Right lung (tissue), 5 donors: ENCODE measurements around the gene AKAP6. TPM values are rescaled to one million over a fixed set of nuclear protein-coding genes. Genes with fewer than 3 reads are reported as not detected.
A peak's percentile ranks its signal among the peaks of the same experiment; 100 is the strongest.
"Not testable (repeated sequence)": the region's sequence is repeated elsewhere in the genome, so short reads cannot be mapped to it uniquely, and the experiment has no call there.

Experiments
- DNase-seq, 2 donors: peaks; one replicate each; pipeline ENCODE4 v3.0.0-alpha.2; 2013
- polyA plus RNA-seq, 5 donors: library from polyadenylated mRNA; unstranded; fragments of 120-200 nt; gene quantifications; one replicate each; pipeline versions ENCODE4 v1.2.1 to v1.2.3, GENCODE V29; 2013; ENCODE audit warnings: inconsistent platforms in 1 of 5, low replicate concordance in 1 of 5; ENCODE audit not compliant: insufficient read length in 5 of 5, insufficient read depth in 1 of 5

AKAP6 gene
- polyA plus RNA-seq, 5 donors, result 3.3 to 6.4 (median 6.1) TPM

DNA sequence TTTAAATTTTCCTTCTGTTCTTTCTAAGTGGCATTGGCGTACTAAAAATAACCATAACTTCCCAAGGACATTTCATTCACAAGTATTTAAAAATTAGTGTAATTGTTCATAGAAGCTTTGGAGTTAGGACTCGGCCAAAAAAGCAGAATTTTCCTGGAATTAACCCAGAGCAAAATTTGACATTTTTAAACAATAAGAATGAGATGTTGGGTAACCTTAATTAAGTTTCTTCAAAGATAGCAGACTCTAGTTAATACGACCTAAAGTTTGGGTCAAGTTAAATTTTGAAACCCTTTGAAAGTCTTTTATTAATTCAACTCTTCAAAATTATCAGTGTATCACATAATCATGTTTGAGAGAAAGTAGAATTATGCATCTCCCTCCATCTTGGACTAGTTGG, 118.3 kb downstream of the AKAP6 start:
- DNase-seq, result peak; percentile 70 to 76

DNA sequence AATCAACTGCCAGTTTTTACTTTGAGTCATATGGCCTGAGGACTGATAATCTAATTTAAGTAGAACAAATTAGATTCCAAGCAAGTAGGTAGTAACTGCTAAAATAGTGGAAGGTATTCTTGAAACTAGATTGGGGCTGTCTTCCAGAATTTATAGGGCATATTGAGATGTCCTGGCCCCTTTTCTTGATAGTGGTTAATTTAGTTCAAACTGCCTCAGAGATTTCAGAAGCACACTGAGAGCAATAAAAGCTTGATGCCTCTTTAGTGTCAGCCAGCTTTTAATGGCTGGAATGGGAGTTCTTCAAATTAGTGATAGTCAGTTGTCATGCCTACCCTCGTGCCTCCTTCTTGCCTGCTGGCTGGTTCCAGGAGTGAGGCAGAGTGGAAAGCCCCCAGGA, 120.5 kb downstream of the AKAP6 start:
- no peak for DNase-seq

DNA sequence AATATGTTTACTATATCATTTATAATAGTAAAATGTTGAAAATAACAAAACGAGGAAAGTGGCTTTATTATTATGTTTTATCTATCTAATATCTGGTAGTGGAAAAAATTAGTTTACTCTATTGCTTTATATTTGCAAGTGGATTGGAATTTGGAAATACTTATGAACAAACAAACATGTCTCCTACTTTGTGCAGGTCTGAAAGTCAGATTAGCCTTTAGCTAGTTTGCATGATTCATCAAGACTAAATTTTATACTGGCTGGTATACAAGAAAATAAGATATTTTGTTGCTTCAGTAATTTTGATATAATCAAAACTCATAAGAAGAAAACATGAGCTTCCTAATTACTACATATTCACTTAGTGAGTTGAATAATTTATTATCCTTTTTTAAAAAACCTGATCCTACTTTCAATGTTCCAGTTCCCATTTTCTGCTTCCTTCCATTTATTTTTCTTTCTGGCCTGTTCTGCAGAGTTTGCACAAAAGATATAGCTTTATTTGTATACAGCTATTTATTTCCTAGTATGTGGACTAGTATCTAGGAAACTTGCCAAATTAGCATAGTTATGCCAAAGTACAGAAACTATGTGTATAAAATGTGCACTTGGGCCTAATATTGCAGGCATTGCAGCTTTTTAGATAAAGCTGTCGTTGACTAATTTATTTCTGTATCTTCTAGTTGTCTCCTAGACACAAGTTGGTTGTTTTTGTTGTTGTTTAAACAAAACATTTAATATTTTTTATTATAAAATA, 122.0 kb downstream of the AKAP6 start:
- DNase-seq, result peak; percentile 75 to 77

DNA sequence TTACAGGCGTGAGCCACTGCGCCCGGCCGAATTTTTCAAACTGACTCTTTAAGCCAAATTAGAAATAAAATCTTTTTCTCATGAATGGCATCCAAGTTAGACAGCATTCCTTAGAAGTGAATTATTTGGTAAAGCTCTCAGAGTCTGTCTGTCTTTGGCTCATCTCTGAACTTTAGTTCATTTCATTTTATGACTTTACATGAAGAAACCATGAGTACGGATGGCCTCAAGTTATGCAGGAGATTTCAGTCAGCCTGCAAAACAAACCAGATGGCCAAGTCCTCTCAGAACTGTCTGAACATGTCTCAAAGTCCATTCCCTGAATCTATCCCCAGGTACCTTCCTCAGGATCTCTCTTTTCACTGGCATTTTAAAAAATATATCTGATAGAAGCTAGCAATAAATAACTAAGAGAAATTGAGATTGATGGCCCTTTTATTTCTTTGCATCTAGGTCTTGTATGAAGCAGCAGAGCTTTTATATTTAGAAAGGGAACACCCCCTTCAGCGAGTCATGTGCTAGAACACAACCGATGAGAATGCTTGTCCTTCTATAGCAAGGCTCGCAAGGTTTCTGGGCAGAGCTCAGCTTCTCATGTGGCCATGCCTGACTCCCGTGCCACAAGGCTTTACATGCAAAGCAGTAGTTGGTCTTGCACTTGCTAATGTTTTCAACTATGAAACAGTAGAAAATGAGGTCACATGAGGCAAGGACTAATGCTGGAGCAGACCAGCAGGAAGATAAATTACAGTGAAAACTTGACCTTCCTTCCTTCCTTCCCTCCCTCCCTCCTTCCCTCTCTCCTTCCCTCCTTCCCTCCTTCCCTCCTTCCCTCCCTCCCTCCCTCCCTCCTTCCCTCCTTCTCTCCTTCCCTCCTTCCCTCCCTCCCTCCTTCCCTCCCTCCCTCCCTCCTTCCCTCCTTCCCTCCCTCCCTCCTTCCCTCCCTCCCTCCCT, 125.0 kb downstream of the AKAP6 start:
- no peak for DNase-seq

DNA sequence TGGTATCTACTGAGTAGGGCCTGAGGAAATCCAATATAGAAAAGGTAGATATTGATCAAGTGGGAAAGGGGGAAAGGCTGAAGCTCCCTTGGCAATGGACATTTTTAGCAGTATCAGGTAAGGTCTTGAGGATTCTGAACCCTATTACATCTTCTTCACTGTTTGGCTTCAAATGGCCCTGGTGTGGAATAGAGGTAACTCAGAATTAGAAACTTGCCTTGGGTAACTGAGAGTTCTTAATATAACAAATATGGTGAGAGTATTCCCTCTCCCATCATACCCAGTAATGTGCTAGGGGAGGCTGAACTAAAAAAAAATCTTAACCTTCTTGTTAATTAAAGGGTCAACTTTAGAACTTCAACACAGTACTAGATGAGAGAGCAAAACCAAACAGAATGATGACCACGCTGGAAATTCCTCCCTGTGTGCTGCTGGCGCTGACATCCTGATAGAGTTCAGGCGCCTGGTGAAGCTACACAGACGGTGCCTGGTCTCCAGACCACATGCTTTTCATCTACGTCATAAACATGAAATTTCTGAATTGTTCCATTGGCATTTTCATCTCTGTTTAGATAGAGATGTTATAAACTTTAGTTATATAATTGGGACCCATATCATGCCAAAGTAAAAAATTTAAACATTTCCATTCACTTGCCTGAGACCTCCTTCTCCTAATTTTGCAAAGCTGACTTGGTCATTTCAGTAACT, 128.3 kb downstream of the AKAP6 start:
- peak; percentile 62 to 84 for DNase-seq

DNA sequence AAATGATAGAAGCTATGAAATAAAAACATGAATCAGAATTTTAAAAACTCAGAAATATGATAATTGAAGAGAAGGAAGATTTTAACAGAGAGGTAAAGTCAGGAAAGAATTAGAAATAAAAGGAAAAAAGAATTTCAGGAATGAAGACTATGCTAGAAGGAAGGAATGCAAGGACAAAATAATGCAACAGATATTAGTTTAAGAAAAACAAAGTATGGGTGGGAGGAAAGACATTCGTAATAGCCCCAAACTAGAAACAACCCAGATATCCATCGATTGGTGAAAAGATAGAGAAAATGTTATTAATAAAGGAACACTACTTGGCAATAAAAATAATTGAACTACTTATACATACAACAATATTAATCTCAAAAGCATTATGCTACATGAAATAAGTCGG, 129.6 kb downstream of the AKAP6 start:
- no peak for DNase-seq

DNA sequence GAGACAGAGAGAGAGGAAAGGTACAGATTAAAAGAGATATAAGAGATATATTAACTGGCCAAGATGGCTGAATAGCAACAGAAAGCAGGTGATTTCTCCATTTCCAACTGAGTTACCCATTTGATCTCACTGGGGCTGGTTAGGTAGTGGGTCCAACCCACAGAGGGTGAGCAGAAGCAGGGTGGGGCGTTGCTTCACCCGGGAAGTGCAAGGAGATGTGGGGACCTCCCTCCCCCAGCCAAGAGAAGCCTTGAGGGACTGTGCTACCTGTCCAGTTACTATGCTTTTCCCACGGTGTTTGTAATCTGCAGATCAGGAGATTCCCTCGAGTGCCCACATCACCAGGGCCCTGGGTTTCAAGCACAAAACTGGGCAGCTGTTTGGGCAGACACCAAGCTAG, 131.2 kb downstream of the AKAP6 start:
- no peak for DNase-seq

DNA sequence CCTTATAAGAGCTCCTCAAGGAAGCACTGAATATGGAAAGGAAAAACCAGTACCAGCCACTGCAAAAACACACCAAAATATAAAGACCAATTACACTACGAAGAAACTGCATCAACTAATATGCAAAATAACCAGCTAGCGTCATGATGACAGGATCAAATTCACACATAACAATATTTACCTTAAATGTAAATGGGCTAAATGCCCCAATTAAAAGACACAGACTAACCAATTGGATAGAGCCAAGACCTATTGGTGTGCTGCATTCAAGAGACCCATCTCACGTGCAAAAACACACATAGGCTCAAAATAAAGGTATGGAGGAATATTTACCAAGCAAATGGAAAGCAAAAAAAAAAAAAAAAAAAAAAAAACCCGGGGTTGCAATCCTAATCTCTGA, 133.5 kb downstream of the AKAP6 start:
- DNase-seq, result not testable (repeated sequence)

DNA sequence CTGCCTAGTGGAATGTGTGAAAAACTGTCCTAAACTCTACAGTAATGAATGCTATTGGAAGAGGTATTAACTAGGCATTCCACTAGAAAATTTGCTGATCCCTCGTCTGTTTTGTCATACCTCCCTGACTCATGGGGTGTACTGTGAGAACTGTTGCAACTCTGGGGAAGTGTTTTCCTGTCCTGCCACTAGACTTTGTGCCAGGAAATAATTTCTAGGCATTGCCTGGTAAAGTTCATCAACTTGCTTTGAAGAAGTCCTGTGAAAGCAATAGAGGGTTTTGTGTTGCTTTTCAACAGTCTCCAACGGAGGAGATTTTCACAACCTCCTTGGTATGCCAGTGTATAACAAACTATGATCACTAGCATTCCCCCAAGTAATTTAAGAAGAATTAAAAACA, 139.9 kb downstream of the AKAP6 start:
- DNase-seq, result peak in 1 of 2 donors; percentile 41

DNA sequence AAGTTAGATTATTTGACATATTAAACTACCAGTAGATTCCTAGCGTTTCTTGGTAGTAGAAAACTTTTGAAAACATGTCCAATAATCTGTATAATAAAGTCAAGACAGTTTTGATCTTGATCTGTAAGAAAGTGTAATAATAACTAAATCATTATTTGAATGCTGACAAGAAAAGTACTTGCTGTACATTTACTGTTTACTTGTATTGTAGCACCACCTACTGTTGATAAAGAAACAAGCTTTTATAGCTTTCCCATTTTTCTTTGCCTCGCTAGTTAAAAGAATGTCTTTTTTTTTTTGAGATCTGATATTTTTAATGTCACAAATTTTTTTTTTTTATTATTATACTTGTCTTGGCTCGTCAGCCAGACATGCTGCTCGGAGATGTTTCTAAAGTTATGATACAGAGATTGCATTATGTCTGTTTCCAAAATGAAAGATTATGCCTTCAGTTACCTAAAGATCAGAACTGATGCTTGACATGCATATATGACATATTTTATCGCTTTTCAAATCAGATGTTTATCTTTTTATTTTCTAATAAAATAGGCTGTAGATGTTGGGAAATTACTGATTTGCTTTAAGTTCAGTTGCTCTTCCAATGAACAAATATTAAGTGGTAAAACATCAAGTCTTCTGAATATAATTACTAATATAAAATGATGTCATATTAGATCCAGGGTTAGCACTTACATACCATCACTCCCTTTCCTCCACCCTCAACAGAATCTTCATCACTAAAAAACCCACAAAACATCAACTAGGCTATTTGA, 140.5 kb downstream of the AKAP6 start:
- peak; percentile 37 to 42 for DNase-seq

DNA sequence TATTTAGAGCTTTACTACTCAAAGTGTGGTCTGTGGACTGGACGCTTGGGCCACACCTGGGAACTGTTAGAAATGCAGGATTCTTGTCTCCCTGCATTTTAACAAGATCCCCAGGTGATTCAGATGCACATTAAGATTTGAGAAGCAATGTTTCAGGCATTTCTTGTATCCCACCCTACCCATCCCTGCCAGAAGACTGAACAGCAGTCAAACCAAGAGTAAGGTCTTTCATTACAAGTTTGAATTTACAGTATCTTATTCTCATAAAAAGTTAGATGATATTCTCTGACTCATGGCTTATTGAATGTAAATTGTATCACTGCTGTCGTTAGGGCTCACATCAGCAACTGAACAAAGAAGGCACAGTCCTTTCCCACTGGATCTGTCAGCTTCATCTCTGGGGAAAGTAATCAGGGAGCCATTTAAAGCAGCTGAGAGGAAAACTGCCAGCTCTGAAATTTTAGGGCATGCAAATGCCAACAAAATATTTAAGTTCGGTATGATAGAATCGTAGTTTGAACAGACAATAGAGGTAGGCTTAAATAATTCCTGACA, 141.1 kb downstream of the AKAP6 start:
- DNase-seq, result no peak

DNA sequence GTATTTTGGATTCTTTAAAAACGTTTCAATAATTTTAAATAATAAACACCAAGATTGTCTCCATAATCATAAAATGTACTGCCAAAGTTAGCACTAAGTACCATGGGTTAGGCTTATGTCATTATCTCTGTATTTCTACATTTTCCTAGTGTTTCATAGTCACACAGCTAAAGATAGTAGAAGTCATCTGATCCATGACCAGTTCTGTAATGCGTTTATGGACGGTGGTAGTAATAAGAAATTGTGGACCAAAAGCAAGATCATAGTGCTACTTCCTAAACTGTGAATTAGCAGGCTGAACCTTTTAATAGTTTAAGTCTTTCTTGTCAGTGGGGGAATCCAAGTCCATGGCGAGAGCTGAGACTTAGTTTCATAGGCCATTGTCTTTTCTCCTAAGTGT, 142.1 kb downstream of the AKAP6 start:
- DNase-seq, result no peak

DNA sequence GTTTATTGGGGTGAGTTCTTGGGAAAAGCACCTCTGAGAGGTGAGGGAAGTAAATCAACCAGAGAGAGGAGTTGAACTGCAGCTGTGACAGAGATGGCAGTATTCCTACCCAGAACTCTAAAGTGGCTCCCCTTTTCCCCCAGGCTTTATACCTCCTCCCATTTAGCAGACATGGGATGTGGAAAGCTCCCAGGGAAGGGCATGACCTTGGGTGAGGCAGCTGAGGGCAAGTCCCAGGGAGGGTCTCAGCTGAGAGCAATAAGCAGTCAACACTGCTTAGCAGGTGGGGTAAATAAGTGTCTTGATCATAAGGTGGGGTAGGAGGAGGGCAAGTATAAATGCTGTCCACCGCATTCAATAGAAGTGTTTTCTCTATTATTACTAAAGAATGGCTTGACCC, 143.0 kb downstream of the AKAP6 start:
- no peak for DNase-seq

DNA sequence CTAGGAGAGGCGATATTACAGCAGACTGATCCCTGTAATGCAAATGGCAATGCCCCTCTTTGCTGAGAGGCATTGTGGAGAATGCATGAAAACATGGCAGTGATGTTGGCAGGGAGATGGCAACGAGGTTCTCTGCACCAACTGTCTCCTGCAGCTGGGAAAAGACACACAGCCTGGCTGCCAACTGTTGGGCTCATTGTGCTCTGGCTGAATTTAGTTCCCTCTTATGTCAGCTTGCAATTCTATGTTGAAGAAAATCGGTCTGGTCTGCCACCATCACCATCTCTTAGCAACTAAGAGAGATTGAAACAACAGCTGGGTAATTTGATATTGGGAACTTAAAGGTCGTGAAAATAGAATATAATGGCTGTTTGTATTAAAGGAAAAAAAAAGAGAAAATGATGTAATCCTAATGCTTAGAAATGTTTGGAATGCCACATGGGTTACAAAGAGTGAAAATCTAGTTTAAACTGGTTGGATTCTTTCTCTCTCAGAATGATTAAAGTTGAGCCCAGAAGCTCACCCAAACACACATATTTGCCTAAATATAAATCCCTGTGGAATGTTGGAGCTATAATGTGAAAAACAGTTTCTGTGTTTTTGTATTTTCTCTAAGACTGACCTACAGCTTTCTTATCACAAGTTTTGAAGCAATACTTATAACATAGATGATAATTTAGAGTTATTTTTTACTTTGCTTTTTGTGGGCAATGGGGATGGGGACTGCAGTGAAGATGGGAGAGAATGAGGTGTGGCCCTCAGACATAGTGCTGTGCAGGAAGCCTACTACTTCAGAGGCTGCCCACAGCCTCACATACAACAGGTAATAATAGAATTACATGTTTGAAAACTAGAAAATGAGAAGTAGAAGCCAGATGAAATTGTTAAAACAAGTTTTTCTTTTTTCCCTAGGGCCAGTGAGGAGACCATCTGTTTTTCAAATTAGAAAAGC, 143.7 kb downstream of the AKAP6 start:
- peak; percentile 45 to 60 for DNase-seq

DNA sequence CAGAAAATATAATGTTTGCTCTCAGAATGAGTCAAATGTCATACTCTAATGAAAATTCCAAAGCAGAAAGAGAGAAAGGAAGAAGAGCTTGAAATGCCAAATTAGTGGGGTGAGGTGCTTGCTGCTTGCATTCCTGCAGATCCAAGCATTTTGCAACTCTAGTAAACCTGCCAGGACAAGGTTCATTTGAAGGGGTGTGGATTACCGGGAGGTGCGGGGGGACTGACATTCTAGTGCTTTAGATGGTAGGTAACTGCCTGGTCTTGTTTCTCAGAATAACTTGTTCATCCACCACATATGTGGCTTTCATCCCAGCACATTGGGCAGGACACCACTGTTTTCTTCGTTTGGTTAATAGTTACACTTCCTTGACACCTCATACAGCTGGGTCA, 144.4 kb downstream of the AKAP6 start:
- peak; percentile 38 to 56 for DNase-seq

DNA sequence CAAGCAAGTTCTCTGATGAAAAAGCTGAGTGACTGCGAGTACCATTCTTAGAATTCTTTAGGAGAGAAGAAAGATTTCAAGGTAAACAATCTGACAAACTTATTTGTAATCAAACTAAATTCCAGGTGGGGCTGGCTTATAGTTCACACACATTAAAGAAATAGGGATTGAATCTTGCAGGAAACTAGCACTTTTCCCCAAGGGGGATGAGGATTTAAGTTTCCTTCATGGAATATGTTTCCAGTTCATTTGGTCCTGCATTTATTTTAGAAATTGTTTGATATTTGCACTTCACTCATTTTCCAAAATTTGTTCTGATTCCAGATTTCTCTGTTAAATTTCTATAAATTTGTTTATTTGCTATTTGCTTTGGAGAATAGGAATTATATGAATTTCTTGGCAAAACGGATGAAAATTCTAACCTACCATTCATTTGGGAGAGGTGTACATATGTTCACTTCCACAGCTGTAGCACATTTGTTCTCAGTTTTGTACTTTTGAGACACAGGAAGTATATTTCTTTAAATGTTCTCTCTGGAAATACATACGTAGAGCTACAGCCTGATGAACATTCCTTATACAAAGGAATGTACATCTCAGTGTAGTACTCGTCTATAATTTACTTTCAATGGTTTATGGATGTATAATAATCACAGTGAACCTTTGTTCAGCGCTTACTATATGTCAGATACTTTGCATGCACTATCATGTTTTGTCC, 145.5 kb downstream of the AKAP6 start:
- no peak for DNase-seq

DNA sequence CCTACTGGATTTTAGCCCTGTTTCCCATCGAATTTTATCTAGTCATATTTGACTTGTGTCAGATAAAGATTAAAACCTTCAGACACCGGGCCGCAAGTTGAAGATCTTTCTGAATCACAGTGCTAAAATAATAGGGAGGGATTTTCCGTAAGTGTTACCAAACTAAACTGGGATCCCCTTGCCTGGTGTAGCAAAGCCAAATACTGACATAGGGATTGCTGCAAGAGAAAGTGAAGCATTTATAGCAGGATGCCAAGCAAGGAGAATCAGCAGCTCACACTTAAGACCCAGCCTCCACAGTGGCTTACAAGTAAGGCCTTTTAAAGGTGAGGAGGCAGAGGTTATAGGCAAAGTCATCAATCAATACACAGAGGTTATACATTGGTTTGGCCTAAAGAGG, 147.4 kb downstream of the AKAP6 start:
- no peak for DNase-seq

DNA sequence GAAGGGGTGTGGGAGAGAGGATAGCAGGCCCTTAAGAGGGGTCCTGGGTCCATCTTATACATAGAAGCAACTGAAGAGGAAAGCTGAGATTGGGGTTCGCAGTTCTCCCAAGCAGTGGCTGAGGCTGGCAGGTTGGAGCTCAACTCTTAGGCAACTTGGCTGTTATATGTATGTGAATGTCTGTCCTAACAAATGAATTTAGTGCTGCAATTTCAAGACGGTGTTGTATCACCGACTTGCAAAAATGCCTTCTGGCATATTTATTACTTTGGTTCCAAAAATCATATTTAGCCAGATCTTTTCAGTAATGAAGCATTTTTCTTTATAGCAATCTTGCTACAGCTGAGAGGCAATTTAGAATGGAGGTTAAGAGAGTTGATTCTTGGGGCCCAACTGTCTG, 148.3 kb downstream of the AKAP6 start:
- DNase-seq, result no peak

DNA sequence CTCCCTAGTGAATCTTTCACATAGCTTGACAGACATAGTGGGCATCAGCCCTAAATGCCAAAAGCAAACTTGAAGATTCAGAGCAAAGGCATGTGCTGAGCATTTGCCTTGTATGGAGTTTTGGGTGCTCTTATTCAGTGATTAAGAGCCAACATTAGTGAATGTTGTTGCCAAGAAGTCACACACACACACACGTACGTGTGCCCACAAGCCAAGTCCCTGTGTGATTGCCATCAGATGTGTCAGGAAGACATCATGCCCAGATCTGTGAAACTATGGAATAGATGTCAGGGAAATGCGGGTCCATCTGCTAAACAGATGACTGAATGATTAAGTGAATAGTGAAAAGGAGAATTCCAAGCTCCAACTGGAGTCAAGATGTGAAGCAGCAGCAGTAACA, 149.0 kb downstream of the AKAP6 start:
- no peak for DNase-seq
